H1 (cell line): ENCODE results near the gene LRP2BP. TPM values are rescaled to one million over a fixed set of nuclear protein-coding genes. Genes with fewer than 3 reads are reported as not detected.

Experiments
- ASH2L ChIP-seq: fragments of 200-600, 300-600 bp; sonication (generic); IDR thresholded peaks from one replicate; pipeline ENCODE4 v1.7.1; 2017; ENCODE audit warnings: low read length
- BRCA1 ChIP-seq: IDR thresholded peaks from 2 replicates; pipeline ENCODE4 v1.6.1; 2012; ENCODE audit warnings: low read depth, low read length, improper control_type of control experiment
- CHD2 ChIP-seq: IDR thresholded peaks from 2 replicates; pipeline ENCODE4 v1.6.1; 2012; ENCODE audit warnings: low read length, improper control_type of control experiment
- CTBP2 ChIP-seq: IDR thresholded peaks from 2 replicates; pipeline ENCODE4 v1.7.0; 2011; ENCODE audit warnings: borderline replicate concordance, mild to moderate bottlenecking, moderate library complexity, mixed read lengths, low read length; ENCODE audit not compliant: insufficient read depth, insufficient read length
- E2F6 ChIP-seq: IDR thresholded peaks from 2 replicates; pipeline ENCODE4 v1.6.1; 2012; ENCODE audit warnings: inconsistent platforms
- GABPA ChIP-seq: IDR thresholded peaks from 2 replicates; pipeline ENCODE4 v1.6.1; 2011; ENCODE audit warnings: mild to moderate bottlenecking, low read length, moderate library complexity, borderline replicate concordance; ENCODE audit not compliant: insufficient read depth
- GTF2F1 ChIP-seq: IDR thresholded peaks from 2 replicates; pipeline ENCODE4 v1.6.1; 2012; ENCODE audit warnings: low read depth, low read length, improper control_type of control experiment, borderline replicate concordance
- HDAC6 ChIP-seq: IDR thresholded peaks from one replicate; pipeline ENCODE4 v1.7.1; 2012; ENCODE audit warnings: low read depth, mild to moderate bottlenecking, inconsistent platforms, low read length, moderate library complexity
- JUN ChIP-seq: IDR thresholded peaks from 2 replicates; pipeline ENCODE4 v1.6.1; 2011; ENCODE audit warnings: low read depth, mild to moderate bottlenecking, improper control_type of control experiment, low read length
- KDM4A ChIP-seq: IDR thresholded peaks from one replicate; pipeline ENCODE4 v1.7.1; 2012; ENCODE audit warnings: low read depth, mild to moderate bottlenecking, moderate library complexity, low read length, inconsistent platforms; ENCODE audit not compliant: severe bottlenecking
- KDM5A ChIP-seq: fragments of 200-600 bp; IDR thresholded peaks from 2 replicates; pipeline ENCODE4 v1.7.1; 2012; ENCODE audit warnings: mild to moderate bottlenecking, low read length, inconsistent platforms, mixed read lengths
- NRF1 ChIP-seq: IDR thresholded peaks from 2 replicates; pipeline ENCODE4 v1.6.1; 2011; ENCODE audit warnings: mild to moderate bottlenecking, low read depth, low read length, improper control_type of control experiment
- POLR2A ChIP-seq, 2 experiments: IDR thresholded peaks; 1 replicate in 1 of 2; 2 replicates in 1 of 2; pipeline ENCODE4 v1.6.1; 2011; ENCODE audit warnings: low read depth in 2 of 2, low read length in 2 of 2, mild to moderate bottlenecking in 2 of 2; ENCODE audit errors: control extremely low read depth in 1 of 2
- POU5F1 ChIP-seq: IDR thresholded peaks from 2 replicates; pipeline ENCODE4 v1.6.1; 2011; ENCODE audit warnings: low read depth, mild to moderate bottlenecking, low read length, moderate library complexity
- RAD21 ChIP-seq, 2 experiments: IDR thresholded peaks in 1 of 2; conservative IDR thresholded peaks in 1 of 2; 2 replicates each; pipeline ENCODE4 v1.6.1; 2011; ENCODE audit warnings: low read depth in 2 of 2, low read length in 2 of 2, improper control_type of control experiment in 1 of 2, inconsistent platforms in 1 of 2, mild to moderate bottlenecking in 1 of 2, moderate library complexity in 1 of 2
- SAP30 ChIP-seq: fragments of 300-600 bp; sonication (generic); IDR thresholded peaks from 2 replicates; pipeline ENCODE4 v1.7.1; 2012; ENCODE audit warnings: low read length, moderate library complexity, mild to moderate bottlenecking, inconsistent platforms; ENCODE audit not compliant: insufficient read depth, insufficient replicate concordance
- SIN3A ChIP-seq, 2 experiments: IDR thresholded peaks in 1 of 2; conservative IDR thresholded peaks in 1 of 2; 2 replicates each; pipeline ENCODE4 v1.6.1; 2011 to 2012; ENCODE audit warnings: low read length in 2 of 2, improper control_type of control experiment in 1 of 2, low read depth in 1 of 2, mild to moderate bottlenecking in 1 of 2
- SIRT6 ChIP-seq: IDR thresholded peaks from one replicate; pipeline ENCODE4 v1.7.1; 2012; ENCODE audit warnings: low read length, inconsistent platforms
- SIX5 ChIP-seq: IDR thresholded peaks from 2 replicates; pipeline ENCODE4 v1.6.1; 2011; ENCODE audit warnings: mild to moderate bottlenecking, low read depth, low read length
- SP4 ChIP-seq: IDR thresholded peaks from 2 replicates; pipeline ENCODE4 v1.6.1; 2012; ENCODE audit warnings: low read length, inconsistent platforms
- SUZ12 ChIP-seq: fragments of 200-600 bp; sonication (generic); IDR thresholded peaks from 2 replicates; pipeline ENCODE4 v1.6.1; 2012; ENCODE audit warnings: mild to moderate bottlenecking, inconsistent platforms, low read length, moderate library complexity, mixed read lengths
- TAF1 ChIP-seq: IDR thresholded peaks from 2 replicates; pipeline ENCODE4 v1.6.1; 2011; ENCODE audit warnings: mild to moderate bottlenecking, low read depth, low read length
- TAF7 ChIP-seq: optimal IDR thresholded peaks from 2 replicates; pipeline ENCODE3; 2011; ENCODE audit warnings: low read depth, mild to moderate bottlenecking, inconsistent platforms, low read length, moderate library complexity, borderline replicate concordance
- TCF12 ChIP-seq: IDR thresholded peaks from 2 replicates; pipeline ENCODE4 v1.6.1; 2011; ENCODE audit warnings: low read depth, mild to moderate bottlenecking, low read length
- polyA plus RNA-seq, 7 experiments: library from polyadenylated mRNA; depleted of rRNA in 3 of 7; stranded (reverse) in 5 of 7; unstranded in 2 of 7; fragments of >200 nt in 5 of 7; fragments of 200-250 nt in 2 of 7; gene quantifications; 1 replicate in 5 of 7; 2 replicates in 1 of 7; 4 replicates in 1 of 7; pipeline versions ENCODE4 v1.2.1 to v1.2.3, GENCODE V29; 2011 to 2013; ENCODE audit warnings: missing spikeins in 2 of 7, mixed read lengths in 2 of 7
- total RNA-seq: library from RNA; stranded (reverse); fragmentation: NEBNext Ultra II Directional; extraction: Animal tissue kit (Norgen Biotek cat#: 25700); gene quantifications from 2 replicates; pipeline ENCODE4 v1.2.1, GENCODE V29; 2021

The LRP2BP gene
- total and polyA plus RNA-seq, 2 of the 8 experiments (the other 6 are each of a cell fraction or from before 2014, with no cell fraction given): 0.12 to 0.30 TPM

- 0 out of 4 replicates have a peak, but pooled peaks of 1 of the 2 experiments have one; percentile 9 for TF ChIP-seq SIN3A (conservative IDR thresholded peaks at IDR 0.05 in 1 of 2, IDR thresholded peaks at IDR 0.05 in 1 of 2; ENCODE audit: low read depth in 1 of 2, low read length in 2 of 2)
- TF ChIP-seq ASH2L: peak; percentile 45
- TF ChIP-seq TAF1: no peak
- no peak for TF ChIP-seq GABPA
- no peak for TF ChIP-seq HDAC6
- peak; percentile 99 for TF ChIP-seq E2F6
- TF ChIP-seq JUN: no peak
- no peak for TF ChIP-seq KDM5A
- TF ChIP-seq SP4: no peak
- TF ChIP-seq SAP30: no peak
- TF ChIP-seq TCF12: no peak
- TF ChIP-seq SUZ12: 0 out of 2 replicates have a peak, but pooled peaks have one; percentile 31
- peak; percentile 71 for TF ChIP-seq NRF1
- TF ChIP-seq SIX5: no peak
- no peak for TF ChIP-seq SIRT6
- no peak; a peak in 2 of 4 replicates for TF ChIP-seq RAD21 (IDR thresholded peaks at IDR 0.05 in 1 of 2, conservative IDR thresholded peaks at IDR 0.05 in 1 of 2; ENCODE audit: low read depth in 2 of 2, low read length in 2 of 2)
- peak; percentile 59 for TF ChIP-seq CTBP2
- no peak for TF ChIP-seq POU5F1
- peak in 1 of 2 experiments; percentile 28; a peak in 2 of 3 replicates for TF ChIP-seq POLR2A (IDR thresholded peaks at IDR 0.05; ENCODE audit: control extremely low read depth in 1 of 2, low read depth in 2 of 2, low read length in 2 of 2)
- no peak for TF ChIP-seq BRCA1
- peak; percentile 68 for TF ChIP-seq KDM4A
- no peak for TF ChIP-seq TAF7
- no peak; the same call in 1 of the 2 replicates for TF ChIP-seq GTF2F1
- peak; percentile 51; the same call in 1 of the 2 replicates for TF ChIP-seq CHD2
Measured at GRCh38 chr4:185395956-185396723, 416 bp upstream of the LRP2BP start (continued).
